ENCODE measurements around the gene MSLN. TPM values are rescaled to one million over a fixed set of nuclear protein-coding genes. Genes with fewer than 3 reads are reported as not detected.

MSLN gene
- total and polyA plus RNA-seq, 9 of the 15 experiments (the other 6 are each of a cell fraction or from before 2014, with no cell fraction given), result not detected

DNA sequence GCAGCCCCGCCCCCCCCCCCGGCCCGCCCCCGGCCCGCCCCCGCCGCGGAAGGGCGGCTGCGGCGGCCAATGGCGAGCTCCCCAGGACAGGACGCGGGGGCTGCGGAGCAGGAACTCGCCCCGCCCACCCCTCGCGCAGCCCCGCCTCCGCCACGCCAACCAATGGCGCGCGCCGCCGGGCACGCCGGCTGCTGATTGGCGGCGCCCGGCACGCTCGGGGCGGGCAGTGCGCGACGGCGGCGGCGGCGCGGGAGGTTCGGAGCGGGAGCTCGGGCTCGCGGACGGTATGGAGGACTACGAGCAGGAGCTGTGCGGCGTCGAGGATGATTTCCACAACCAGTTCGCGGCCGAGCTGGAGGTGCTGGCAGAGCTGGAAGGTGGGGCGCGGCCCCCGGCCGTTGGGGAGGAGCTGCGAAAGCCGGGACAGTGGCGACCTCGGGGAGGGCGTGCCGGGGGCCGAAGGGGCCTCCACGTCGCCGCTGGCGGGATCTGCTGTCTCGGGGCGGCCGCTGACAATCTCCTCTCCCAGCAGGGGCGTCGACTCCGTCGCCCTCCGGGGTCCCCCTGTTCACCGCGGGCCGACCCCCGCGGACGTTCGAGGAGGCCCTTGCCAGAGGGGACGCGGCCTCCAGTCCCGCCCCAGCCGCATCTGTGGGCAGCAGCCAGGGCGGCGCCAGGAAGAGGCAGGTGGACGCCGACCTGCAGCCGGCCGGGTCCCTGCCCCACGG lies 28.0 kb downstream of the MSLN start, which contains the start of gene CHTF18 (continued):
- TF ChIP-seq CAMTA2 (CRISPR knock-in tag; conservative IDR thresholded peaks at IDR 0.05) (no peak), KDM1A (IDR thresholded peaks at IDR 0.05) (no peak), KDM5B (IDR thresholded peaks at IDR 0.05; ENCODE audit: insufficient replicate concordance, low read depth, low read length) (peak; percentile 73), POLR2G (IDR thresholded peaks at IDR 0.05; ENCODE audit: low read depth, low read length) (peak; percentile 81), ZNF561 (CRISPR knock-in tag; conservative IDR thresholded peaks at IDR 0.05) (no peak), KLF10 (CRISPR knock-in tag; IDR thresholded peaks at IDR 0.05) (no peak), ZNF282 (CRISPR knock-in tag; IDR thresholded peaks at IDR 0.05) (peak; percentile 99), JUN (IDR thresholded peaks at IDR 0.05; ENCODE audit: borderline replicate concordance, low read depth, low read length) (peak; percentile 27; the same call in 1 of the 2 replicates), JUN (CRISPR knock-in tag; IDR thresholded peaks at IDR 0.05; ENCODE audit: borderline replicate concordance) (no peak), HDAC1 (IDR thresholded peaks at IDR 0.05) (peak in 1 of 2 experiments; percentile 93; a peak in 2 of 4 replicates), ZNF507 (tag; conservative IDR thresholded peaks at IDR 0.05) (no peak), CTBP1 (IDR thresholded peaks at IDR 0.05; ENCODE audit: borderline replicate concordance) (peak; percentile 63; the same call in 1 of the 2 replicates), ELF1 (tag; IDR thresholded peaks at IDR 0.05) (peak; percentile 85), SIN3A (IDR thresholded peaks at IDR 0.05; ENCODE audit: borderline replicate concordance in 2 of 2, control insufficient read depth in 1 of 2, low read depth in 2 of 2, low read length in 2 of 2) (peak; percentile 28 to 63; a peak in 1 of 4 replicates), ZNF699 (CRISPR knock-in tag; IDR thresholded peaks at IDR 0.05; ENCODE audit: insufficient replicate concordance) (no peak)
- TF ChIP-seq, protein P1, sequence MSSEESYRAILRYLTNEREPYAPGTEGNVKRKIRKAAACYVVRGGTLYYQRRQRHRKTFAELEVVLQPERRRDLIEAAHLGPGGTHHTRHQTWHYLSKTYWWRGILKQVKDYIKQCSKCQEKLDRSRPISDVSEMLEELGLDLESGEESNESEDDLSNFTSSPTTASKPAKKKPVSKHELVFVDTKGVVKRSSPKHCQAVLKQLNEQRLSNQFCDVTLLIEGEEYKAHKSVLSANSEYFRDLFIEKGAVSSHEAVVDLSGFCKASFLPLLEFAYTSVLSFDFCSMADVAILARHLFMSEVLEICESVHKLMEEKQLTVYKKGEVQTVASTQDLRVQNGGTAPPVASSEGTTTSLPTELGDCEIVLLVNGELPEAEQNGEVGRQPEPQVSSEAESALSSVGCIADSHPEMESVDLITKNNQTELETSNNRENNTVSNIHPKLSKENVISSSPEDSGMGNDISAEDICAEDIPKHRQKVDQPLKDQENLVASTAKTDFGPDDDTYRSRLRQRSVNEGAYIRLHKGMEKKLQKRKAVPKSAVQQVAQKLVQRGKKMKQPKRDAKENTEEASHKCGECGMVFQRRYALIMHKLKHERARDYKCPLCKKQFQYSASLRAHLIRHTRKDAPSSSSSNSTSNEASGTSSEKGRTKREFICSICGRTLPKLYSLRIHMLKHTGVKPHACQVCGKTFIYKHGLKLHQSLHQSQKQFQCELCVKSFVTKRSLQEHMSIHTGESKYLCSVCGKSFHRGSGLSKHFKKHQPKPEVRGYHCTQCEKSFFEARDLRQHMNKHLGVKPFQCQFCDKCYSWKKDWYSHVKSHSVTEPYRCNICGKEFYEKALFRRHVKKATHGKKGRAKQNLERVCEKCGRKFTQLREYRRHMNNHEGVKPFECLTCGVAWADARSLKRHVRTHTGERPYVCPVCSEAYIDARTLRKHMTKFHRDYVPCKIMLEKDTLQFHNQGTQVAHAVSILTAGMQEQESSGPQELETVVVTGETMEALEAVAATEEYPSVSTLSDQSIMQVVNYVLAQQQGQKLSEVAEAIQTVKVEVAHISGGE (CRISPR knock-in tag; IDR thresholded peaks at IDR 0.05), result no peak
- TF ChIP-seq, protein P2, sequence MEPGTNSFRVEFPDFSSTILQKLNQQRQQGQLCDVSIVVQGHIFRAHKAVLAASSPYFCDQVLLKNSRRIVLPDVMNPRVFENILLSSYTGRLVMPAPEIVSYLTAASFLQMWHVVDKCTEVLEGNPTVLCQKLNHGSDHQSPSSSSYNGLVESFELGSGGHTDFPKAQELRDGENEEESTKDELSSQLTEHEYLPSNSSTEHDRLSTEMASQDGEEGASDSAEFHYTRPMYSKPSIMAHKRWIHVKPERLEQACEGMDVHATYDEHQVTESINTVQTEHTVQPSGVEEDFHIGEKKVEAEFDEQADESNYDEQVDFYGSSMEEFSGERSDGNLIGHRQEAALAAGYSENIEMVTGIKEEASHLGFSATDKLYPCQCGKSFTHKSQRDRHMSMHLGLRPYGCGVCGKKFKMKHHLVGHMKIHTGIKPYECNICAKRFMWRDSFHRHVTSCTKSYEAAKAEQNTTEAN (CRISPR knock-in tag; IDR thresholded peaks at IDR 0.05), result no peak
- TF ChIP-seq, protein P3, sequence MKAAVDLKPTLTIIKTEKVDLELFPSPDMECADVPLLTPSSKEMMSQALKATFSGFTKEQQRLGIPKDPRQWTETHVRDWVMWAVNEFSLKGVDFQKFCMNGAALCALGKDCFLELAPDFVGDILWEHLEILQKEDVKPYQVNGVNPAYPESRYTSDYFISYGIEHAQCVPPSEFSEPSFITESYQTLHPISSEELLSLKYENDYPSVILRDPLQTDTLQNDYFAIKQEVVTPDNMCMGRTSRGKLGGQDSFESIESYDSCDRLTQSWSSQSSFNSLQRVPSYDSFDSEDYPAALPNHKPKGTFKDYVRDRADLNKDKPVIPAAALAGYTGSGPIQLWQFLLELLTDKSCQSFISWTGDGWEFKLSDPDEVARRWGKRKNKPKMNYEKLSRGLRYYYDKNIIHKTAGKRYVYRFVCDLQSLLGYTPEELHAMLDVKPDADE (conservative IDR thresholded peaks at IDR 0.05; ENCODE audit: control insufficient read depth, low read depth, low read length), result peak; percentile 93
- TF ChIP-seq, protein P4, sequence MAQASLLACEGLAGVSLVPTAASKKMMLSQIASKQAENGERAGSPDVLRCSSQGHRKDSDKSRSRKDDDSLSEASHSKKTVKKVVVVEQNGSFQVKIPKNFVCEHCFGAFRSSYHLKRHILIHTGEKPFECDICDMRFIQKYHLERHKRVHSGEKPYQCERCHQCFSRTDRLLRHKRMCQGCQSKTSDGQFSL (CRISPR knock-in tag; IDR thresholded peaks at IDR 0.05), result no peak
- TF ChIP-seq, protein P4 (tag; IDR thresholded peaks at IDR 0.05), result peak in 1 of 2 experiments; percentile 93; a peak in 2 of 4 replicates
